Activated naive CD4-positive, alpha-beta T cell treated with anti-CD3 and anti-CD28 coated beads for 36 hours (primary cell): ENCODE results near the gene OPCML. TPM values are rescaled to one million over a fixed set of nuclear protein-coding genes. Genes with fewer than 3 reads are reported as not detected.

ENCODE experiments used
- CTCF ChIA-PET: fragments of 350-600 bp; sonication (Branson Sonifier 250); formaldehyde crosslinking; loops from one replicate; lab custom pipeline; 2021; ENCODE audit warnings: antibody characterized with exemption; lab: Charles Lee
- DNase-seq: peaks from one replicate; pipeline ENCODE4 v3.0.0-alpha.2; 2020
- H3K27ac Mint-ChIP-seq: one replicate; pipeline ENCODE4 v1.8.0; 2021; ENCODE audit warnings: mild to moderate bottlenecking, mixed read lengths
- H3K27me3 Mint-ChIP-seq: one replicate; pipeline ENCODE4 v1.8.0; 2021; ENCODE audit warnings: low read depth, mixed read lengths
- H3K36me3 Mint-ChIP-seq: one replicate; pipeline ENCODE4 v1.8.0; 2021; ENCODE audit warnings: low read depth, mixed read lengths
- H3K4me1 Mint-ChIP-seq: one replicate; pipeline ENCODE4 v1.8.0; 2021; ENCODE audit warnings: low read depth, mixed read lengths
- H3K4me3 Mint-ChIP-seq: one replicate; pipeline ENCODE4 v1.8.0; 2021; ENCODE audit warnings: mild to moderate bottlenecking, moderate library complexity, mixed read lengths
- H3K9me3 Mint-ChIP-seq: one replicate; pipeline ENCODE4 v1.8.0; 2021; ENCODE audit warnings: mixed read lengths
- intact Hi-C: fragments of 100-400 bp; cut with micrococcal nuclease; formaldehyde crosslinking; loops from one replicate; pipeline ENCODE4 v1.15.1; 2023
- total RNA-seq, 2 experiments: library from RNA; stranded (reverse); gene quantifications; one replicate each; pipeline ENCODE4 v1.2.3, GENCODE V29; 2021

OPCML gene
- total RNA-seq, 2 experiments from 2014 or later, result not detected

DNA sequence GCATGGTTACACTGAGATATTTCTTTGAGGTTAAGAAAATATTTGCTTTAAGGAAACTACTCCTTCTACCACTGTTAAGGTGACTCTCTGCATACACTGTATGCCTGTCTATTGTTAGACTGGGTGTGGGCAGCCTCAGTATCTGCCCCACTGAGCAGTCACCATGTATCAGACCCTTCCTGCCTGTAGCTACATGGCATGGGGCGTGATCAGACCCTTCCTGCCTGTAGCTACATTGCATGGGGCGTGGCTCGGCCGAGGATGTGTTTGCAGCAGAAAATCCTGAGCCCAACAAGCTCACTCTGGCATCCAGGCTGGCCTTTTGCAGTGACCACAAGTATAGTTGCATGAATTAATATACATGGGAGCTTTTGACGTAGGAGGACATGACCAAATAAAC is 669.4 kb downstream of the OPCML start:
- H3K27me3 Mint-ChIP-seq, result peaks cover 3% of the 10 kb centered on the region
- no peak overlapping the region for H3K27ac Mint-ChIP-seq
- H3K4me3 Mint-ChIP-seq, result no peak overlapping the region
- H3K9me3 Mint-ChIP-seq, result no peaks in the 10 kb centered on the region
- no peak for DNase-seq
- CTCF ChIA-PET, result interaction anchor here (0.6 kb wide), 1 partner anchor 47 kb away, joined by 4 read pairs; no protein-coding TSS in a partner anchor
- intact Hi-C loops, result no loop called here
- H3K36me3 Mint-ChIP-seq, result no peaks in the 10 kb centered on the region
- no peaks in the 10 kb centered on the region for H3K4me1 Mint-ChIP-seq

DNA sequence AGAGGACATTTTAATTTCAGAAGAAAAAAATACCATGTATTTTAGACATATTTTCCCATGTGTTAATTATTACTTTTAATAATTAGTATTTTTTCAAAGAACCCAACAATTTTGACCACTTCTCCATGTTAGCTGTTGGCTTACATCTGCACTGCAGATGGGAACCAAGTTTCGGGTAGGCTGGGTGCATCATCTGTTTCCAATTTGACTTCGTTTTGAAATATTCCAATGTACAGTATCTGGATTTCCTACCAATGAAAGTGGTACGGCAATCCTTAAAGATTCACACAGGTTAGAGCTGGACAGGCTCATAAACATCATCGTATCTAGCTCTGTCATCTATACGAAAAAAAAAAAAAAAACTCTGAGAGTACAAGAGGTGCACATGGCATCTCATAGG is 670.2 kb downstream of the OPCML start:
- Mint-ChIP-seq H3K9me3 (no peaks in the 10 kb centered on the region), H3K4me1 (no peaks in the 10 kb centered on the region), H3K27ac (no peak overlapping the region), H3K27me3 (peaks cover 3% of the 10 kb centered on the region), H3K4me3 (no peak overlapping the region), H3K36me3 (no peaks in the 10 kb centered on the region)
- CTCF ChIA-PET, result interaction anchor here (0.6 kb wide), 1 partner anchor 46 kb away, joined by 4 read pairs; no protein-coding TSS in a partner anchor
- intact Hi-C loops, result no loop called here
- DNase-seq, result no peak

DNA sequence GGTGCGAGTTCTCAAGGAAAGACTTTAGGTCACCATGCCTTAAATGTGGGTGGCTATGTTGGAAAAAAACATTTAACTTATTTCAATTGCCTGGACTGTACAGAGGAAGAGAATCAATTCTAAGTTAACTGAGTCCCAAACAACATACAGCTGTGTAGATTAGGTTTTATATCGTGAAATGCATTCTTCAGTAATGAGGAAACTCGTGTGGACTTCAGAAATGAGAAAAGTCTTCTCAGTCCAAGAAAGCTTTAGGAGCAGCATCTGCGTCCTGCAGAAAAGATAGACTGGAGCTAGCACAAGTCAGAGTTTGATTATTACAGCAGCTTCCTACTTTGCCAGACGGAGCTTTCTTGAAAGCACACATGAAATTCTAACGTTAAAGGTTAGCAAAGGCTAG is 673.0 kb downstream of the OPCML start:
- peaks cover 3% of the 10 kb centered on the region for H3K27me3 Mint-ChIP-seq
- no peaks in the 10 kb centered on the region for H3K9me3 Mint-ChIP-seq
- no peak for DNase-seq
- H3K4me1 Mint-ChIP-seq, result no peaks in the 10 kb centered on the region
- H3K36me3 Mint-ChIP-seq, result no peaks in the 10 kb centered on the region
- H3K27ac Mint-ChIP-seq, result no peak overlapping the region
- CTCF ChIA-PET, result no interaction called here
- intact Hi-C loops, result no loop called here
- no peak overlapping the region for H3K4me3 Mint-ChIP-seq

DNA sequence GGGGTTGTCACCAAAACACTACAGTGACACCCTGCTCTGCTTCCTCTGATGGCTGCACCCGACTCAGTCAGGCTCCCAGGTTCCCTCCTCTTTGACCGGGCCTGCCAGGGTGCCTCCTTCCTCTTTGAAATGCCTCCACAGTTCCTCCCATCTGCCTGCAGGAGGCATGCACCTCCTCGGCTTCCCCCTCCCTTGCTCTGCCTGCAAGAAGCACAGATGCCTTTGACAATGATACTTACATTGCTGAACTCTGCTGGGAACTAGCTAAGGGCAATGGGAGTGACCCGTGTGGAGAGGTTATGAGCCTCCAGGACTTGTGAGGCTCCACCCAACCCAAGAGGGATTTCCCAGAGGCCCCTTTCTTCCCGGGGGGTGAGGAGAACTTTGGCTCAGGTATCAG is 674.1 kb downstream of the OPCML start:
- Mint-ChIP-seq H3K9me3 (peaks cover 1% of the 10 kb centered on the region), H3K36me3 (no peaks in the 10 kb centered on the region), H3K27ac (no peak overlapping the region), H3K4me3 (no peak overlapping the region), H3K4me1 (no peaks in the 10 kb centered on the region), H3K27me3 (peaks cover 3% of the 10 kb centered on the region)
- intact Hi-C loops, result no loop called here
- CTCF ChIA-PET, result no interaction called here
- DNase-seq, result no peak

DNA sequence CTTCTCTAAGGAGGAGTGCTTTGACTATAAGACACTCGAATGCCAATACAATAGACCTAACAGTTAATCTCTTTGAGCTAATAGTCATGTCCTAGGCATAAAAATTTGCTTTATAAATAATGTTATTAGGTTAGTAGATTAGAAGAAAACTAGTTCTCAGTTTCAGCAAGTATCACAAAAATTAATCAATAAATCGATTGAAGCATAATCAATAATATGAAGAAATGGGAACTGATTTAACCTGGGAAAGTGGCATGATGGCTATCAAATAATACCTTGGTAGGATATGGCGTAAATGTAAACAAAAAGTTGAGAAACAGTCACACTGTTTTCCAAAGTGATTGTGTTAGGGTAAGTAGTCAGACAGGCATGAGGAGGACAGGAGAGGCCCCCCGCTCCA is 676.3 kb downstream of the OPCML start:
- Mint-ChIP-seq H3K4me3 (no peak overlapping the region), H3K36me3 (no peaks in the 10 kb centered on the region), H3K4me1 (no peaks in the 10 kb centered on the region), H3K27me3 (peaks cover 3% of the 10 kb centered on the region), H3K27ac (no peak overlapping the region), H3K9me3 (peaks cover 1% of the 10 kb centered on the region)
- intact Hi-C loops, result no loop called here
- CTCF ChIA-PET, result no interaction called here
- DNase-seq, result no peak

DNA sequence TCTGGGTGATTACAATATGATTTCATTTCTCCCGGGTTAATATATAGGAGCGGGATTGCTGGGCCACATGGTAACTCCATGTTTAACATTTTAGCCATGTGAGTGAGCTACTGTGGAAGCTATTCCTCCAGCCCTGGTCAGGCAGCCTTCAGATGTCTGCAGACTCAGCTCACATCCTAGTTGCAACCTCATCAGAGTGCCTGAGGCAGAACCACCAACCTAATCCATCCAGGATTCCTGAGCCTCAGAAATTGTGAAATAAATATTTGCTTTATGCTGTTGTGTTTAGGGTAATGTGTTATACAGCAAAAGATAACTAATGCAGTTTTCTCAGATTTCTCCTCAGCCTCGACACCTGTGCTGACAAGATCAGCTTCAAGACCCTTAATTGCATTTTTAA is 676.8 kb downstream of the OPCML start:
- Mint-ChIP-seq H3K9me3 (peaks cover 1% of the 10 kb centered on the region), H3K4me1 (no peaks in the 10 kb centered on the region), H3K36me3 (no peaks in the 10 kb centered on the region), H3K27ac (no peak overlapping the region), H3K27me3 (peaks cover 3% of the 10 kb centered on the region), H3K4me3 (no peak overlapping the region)
- no peak for DNase-seq
- CTCF ChIA-PET, result no interaction called here
- intact Hi-C loops, result no loop called here

DNA sequence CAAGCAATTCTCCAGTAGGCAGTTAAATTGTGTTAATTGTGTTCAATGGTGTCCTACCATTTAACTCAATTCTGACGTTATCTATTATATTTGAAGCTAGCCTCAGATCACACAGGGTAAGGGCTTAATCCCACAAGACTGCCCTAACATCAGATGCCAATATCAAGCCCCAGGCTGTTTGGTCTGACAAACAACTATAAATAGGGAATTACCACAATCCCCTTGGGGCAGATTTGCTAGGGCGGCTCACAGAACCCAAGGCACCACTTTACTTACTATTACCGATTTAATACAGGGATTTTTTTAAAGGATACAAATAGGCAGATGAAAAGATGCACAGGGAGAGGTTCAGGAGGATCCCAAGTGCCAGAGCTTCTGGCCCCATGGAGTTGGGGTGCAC is 678.4 kb downstream of the OPCML start:
- CTCF ChIA-PET, result no interaction called here
- H3K27me3 Mint-ChIP-seq, result peaks cover 2% of the 10 kb centered on the region
- H3K27ac Mint-ChIP-seq, result no peak overlapping the region
- H3K4me1 Mint-ChIP-seq, result no peaks in the 10 kb centered on the region
- H3K36me3 Mint-ChIP-seq, result no peaks in the 10 kb centered on the region
- DNase-seq, result no peak
- intact Hi-C loops, result no loop called here
- peaks cover 1% of the 10 kb centered on the region for H3K9me3 Mint-ChIP-seq
- no peak overlapping the region for H3K4me3 Mint-ChIP-seq

DNA sequence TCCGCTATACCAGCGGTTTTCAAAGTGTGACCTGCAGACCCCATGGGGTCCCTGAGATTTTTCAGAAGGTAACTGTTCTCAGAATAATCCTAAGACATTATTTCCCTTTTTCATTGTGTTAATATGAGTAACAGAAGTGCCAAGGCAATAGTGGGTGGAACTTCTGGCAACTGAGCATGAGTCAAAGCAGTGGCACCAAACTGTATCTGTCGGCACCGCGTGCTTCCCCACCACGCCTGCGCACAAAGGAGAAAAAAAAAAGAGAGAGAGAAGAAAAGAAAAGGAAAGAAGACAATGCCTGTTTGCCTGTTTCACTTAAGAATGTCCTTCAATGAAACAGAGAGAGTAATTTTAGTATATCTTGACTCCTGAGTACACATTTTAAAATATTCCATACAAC is 679.9 kb downstream of the OPCML start:
- H3K4me1 Mint-ChIP-seq, result no peaks in the 10 kb centered on the region
- no peak overlapping the region for H3K4me3 Mint-ChIP-seq
- H3K27me3 Mint-ChIP-seq, result peaks cover 2% of the 10 kb centered on the region
- peaks cover 1% of the 10 kb centered on the region for H3K9me3 Mint-ChIP-seq
- H3K36me3 Mint-ChIP-seq, result no peaks in the 10 kb centered on the region
- DNase-seq, result no peak
- H3K27ac Mint-ChIP-seq, result no peak overlapping the region
- CTCF ChIA-PET, result no interaction called here
- intact Hi-C loops, result no loop called here

DNA sequence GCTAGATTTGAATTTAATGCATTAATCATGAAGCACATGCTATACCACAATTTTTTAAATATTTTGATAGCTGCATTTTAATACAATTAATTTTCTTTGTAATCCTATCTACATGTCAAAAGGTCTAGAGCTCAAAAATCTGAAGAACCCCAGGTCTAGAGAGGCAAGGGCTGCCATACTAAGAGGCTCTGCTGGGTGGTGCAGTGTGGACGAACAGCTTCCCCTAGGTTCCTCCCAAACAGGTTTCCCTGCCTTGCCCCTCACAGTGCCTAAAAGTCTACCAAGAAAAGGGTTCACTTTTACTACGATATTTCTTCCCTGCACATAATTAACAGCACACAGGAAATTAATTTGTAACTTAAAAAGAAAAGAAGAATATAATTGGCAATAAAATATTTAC is 681.1 kb downstream of the OPCML start:
- no peak overlapping the region for H3K4me3 Mint-ChIP-seq
- H3K4me1 Mint-ChIP-seq, result no peaks in the 10 kb centered on the region
- H3K36me3 Mint-ChIP-seq, result no peaks in the 10 kb centered on the region
- H3K27me3 Mint-ChIP-seq, result peaks cover 2% of the 10 kb centered on the region
- no peak for DNase-seq
- H3K9me3 Mint-ChIP-seq, result peaks cover 1% of the 10 kb centered on the region
- CTCF ChIA-PET, result no interaction called here
- intact Hi-C loops, result no loop called here
- H3K27ac Mint-ChIP-seq, result no peak overlapping the region

DNA sequence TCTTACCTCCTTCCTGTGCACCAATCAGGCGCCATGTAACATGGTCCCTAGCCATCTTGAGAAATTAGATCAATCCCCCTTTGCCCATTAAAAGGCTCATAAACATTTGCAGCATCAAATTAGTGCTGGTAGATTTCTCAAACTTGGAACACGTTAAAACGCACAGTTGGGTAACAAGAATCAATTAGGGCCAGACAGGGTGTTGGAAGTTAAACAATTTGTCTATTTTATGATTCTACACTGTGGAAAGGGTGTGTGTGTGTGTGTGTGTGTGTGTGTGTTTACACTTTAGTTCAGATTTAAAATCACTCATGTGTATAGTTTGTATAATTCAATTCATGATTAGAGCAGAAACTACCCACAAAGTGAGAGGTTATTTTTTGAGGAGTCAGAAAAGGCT is 682.0 kb downstream of the OPCML start:
- Mint-ChIP-seq H3K4me1 (no peaks in the 10 kb centered on the region), H3K9me3 (peaks cover 1% of the 10 kb centered on the region), H3K27me3 (peaks cover 2% of the 10 kb centered on the region), H3K4me3 (no peak overlapping the region), H3K27ac (no peak overlapping the region), H3K36me3 (no peaks in the 10 kb centered on the region)
- no peak for DNase-seq
- intact Hi-C loops, result no loop called here
- CTCF ChIA-PET, result no interaction called here

DNA sequence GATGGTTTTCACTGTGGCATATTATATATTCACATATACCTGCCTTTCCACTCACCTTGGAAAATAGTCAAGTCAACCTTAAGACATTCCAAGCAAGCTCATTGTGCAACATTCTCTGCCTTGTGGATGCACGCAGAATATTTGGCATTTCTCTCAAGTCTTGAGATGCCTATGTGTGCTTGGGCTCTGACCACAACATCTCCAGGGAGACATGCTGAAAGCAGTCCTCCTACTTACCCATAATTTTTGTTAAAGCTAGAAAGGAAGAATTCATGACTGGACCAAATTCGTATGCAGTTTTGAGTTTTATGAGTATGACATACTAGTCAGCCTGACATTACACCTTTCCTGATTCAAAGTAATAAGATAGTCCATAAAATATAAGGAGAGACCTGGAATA is 684.0 kb downstream of the OPCML start:
- H3K36me3 Mint-ChIP-seq, result no peaks in the 10 kb centered on the region
- no peak for DNase-seq
- H3K4me3 Mint-ChIP-seq, result no peak overlapping the region
- no peaks in the 10 kb centered on the region for H3K9me3 Mint-ChIP-seq
- H3K4me1 Mint-ChIP-seq, result no peaks in the 10 kb centered on the region
- H3K27me3 Mint-ChIP-seq, result peaks cover 2% of the 10 kb centered on the region
- intact Hi-C loops, result no loop called here
- no peak overlapping the region for H3K27ac Mint-ChIP-seq
- CTCF ChIA-PET, result no interaction called here

DNA sequence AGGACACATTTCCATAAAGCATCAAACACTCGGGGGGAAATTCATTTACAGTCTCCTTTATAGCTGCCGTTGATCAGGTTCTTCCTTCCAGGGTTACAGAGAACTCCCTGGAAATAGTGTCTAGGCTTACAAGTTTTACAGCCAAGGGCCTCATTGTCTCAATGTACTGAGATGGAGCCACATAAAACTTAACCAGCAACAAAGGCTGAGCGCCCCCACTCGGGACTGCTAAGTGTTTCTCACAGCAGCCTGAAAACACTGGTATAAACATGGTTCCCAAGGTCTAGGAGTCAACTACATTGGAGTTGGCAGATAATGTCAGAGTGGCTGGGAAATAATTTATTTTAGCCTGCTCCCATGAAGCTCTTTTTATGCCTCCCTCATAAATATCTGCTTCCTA is 686.2 kb downstream of the OPCML start:
- Mint-ChIP-seq H3K4me3 (no peak overlapping the region), H3K36me3 (no peaks in the 10 kb centered on the region), H3K9me3 (no peaks in the 10 kb centered on the region), H3K4me1 (no peaks in the 10 kb centered on the region), H3K27me3 (peaks cover 2% of the 10 kb centered on the region), H3K27ac (no peak overlapping the region)
- no peak for DNase-seq
- intact Hi-C loops, result no loop called here
- CTCF ChIA-PET, result no interaction called here

DNA sequence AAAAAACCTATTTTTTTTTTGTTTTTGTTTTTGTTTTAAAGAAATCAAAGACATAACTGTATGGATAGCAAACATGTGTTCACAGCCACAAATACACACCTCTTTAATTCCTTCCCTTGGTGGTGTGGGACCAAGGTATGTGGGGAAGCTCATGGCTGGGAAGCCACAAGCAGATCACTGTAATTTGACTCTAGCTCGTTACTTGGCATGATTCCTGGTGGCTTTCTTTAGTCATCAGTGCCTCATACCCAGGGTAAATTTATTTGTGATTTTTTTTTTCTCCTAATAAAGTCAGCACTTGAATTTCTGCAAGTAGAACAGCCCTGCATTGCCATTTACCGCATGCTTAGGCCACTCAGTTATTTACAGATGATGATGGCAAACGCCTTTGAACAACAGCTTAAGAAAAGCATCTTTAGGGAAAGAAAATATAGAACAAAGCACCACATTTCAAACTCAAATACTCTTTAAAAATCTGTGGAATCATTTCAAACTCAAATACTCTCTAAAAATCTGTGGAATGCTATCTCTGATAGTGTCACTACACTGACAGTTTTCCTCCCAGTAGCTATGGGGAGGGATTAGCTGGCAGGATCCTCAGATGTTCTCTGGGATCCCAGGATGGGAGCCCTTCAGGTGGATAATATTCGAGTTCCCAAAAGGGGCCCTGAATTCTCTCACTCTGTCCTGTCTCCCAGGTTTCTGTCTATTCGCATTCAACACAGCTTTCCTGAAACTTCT is 687.2 kb downstream of the OPCML start:
- intact Hi-C loops, result no loop called here
- Mint-ChIP-seq H3K4me3 (no peak overlapping the region), H3K27ac (no peak overlapping the region), H3K9me3 (no peaks in the 10 kb centered on the region), H3K27me3 (peaks cover 2% of the 10 kb centered on the region), H3K4me1 (no peaks in the 10 kb centered on the region), H3K36me3 (no peaks in the 10 kb centered on the region)
- DNase-seq, result no peak
- CTCF ChIA-PET, result no interaction called here
